ENCODE results near the gene ATP13A5.

DNA sequence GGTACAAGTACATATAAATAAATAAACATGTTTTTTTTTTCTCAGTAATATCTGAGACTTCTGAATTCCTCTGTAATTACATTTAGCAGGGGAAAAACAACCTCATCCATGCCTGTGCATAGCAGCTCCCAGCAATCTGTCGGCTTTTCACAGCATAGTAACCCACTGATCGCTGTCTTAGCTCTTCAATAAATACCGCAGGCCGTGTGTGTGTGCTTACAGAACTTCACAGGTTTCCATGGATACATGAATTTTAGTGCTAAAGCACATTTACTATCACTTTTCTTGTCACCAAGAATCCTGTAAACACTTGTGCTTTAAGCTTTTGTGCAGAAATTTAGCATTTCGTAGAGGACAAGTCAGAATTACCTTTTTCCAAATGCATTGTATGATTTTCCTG, 141.5 kb downstream of the ATP13A5 start:
- TF ChIP-seq, protein P1, sequence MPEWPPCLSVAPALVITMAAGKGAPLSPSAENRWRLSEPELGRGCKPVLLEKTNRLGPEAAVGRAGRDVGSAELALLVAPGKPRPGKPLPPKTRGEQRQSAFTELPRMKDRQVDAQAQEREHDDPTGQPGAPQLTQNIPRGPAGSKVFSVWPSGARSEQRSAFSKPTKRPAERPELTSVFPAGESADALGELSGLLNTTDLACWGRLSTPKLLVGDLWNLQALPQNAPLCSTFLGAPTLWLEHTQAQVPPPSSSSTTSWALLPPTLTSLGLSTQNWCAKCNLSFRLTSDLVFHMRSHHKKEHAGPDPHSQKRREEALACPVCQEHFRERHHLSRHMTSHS (tag by site-specific recombination; IDR thresholded peaks at IDR 0.05), result no peak
- TF ChIP-seq ZNF558 (tag by site-specific recombination; IDR thresholded peaks at IDR 0.05) (no peak), ZNF629 (tag by site-specific recombination; IDR thresholded peaks at IDR 0.05) (no peak)

All from HEK293 (cell line).